ENCODE data around the gene ALDH4A1. TPM values are rescaled to one million over a fixed set of nuclear protein-coding genes. Genes with fewer than 3 reads are reported as not detected.
"Not testable (repeated sequence)": the region's sequence is repeated elsewhere in the genome, so short reads cannot be mapped to it uniquely, and the experiment has no call there.

ALDH4A1 gene
- total RNA-seq, 2 donors from 2014 or later, result 4.4 to 5.7 TPM

GRCh38 chr1:18840145-18840544 is 62.2 kb downstream of the ALDH4A1 start:
- H3K27me3 Mint-ChIP-seq, result peaks cover 14 to 20% of the 10 kb centered on the region in 2 donors
- no peaks in the 10 kb centered on the region for H3K4me1 Mint-ChIP-seq (ENCODE audit: low read depth in 2 of 2)
- H3K9me3 Mint-ChIP-seq, result peaks cover 5% of the 10 kb centered on the region
- ATAC-seq (no peak), DNase-seq (ENCODE audit: low spot score) (no peak)
- peaks cover 6% of the 10 kb centered on the region for H3K36me3 Mint-ChIP-seq
- no peak overlapping the region for H3K4me3 Mint-ChIP-seq
- no peak overlapping the region for H3K27ac Mint-ChIP-seq

- Mint-ChIP-seq H3K9me3 (no peaks in the 10 kb centered on the region), H3K36me3 (no peaks in the 10 kb centered on the region), H3K27me3 (peaks cover 7 to 10% of the 10 kb centered on the region in 2 donors), H3K4me1 (ENCODE audit: low read depth in 2 of 2) (no peaks in the 10 kb centered on the region), H3K27ac (no peak overlapping the region), H3K4me3 (no peak overlapping the region)
- ATAC-seq (no peak), DNase-seq (ENCODE audit: low spot score) (no peak)
Measured at GRCh38 chr1:18836654-18837053, 65.7 kb downstream of the ALDH4A1 start.

GRCh38 chr1:18832319-18832718 is 70.0 kb downstream of the ALDH4A1 start:
- peak; percentile 22 for DNase-seq (ENCODE audit: low spot score)
- not testable (repeated sequence) for H3K27me3 Mint-ChIP-seq; H3K4me1 Mint-ChIP-seq (ENCODE audit: low read depth in 2 of 2); H3K27ac Mint-ChIP-seq; ATAC-seq; H3K36me3 Mint-ChIP-seq; H3K9me3 Mint-ChIP-seq; H3K4me3 Mint-ChIP-seq

DNA sequence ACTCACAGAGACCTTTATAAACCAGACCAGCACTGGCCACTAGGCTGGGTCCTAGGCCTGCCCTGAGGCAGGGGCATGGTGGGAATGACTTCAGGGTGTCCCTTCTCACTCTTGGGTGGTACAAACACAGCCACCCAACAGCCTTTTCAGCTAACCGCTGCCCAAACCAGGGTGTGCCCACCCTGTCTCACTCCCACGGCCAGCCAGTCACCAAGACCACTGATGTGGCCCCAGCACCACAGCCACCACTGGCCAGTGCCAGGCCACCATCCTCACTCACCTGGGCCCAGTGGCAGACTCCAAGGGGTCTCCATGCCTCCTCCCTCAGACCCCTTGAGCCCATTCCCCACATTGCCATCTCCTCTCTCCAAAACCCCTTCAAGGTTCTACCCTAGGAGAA is 70.7 kb downstream of the ALDH4A1 start:
- Mint-ChIP-seq H3K9me3 (peaks cover 3% of the 10 kb centered on the region), H3K4me3 (no peak overlapping the region), H3K4me1 (ENCODE audit: low read depth in 2 of 2) (peaks cover 10% of the 10 kb centered on the region in 2 donors), H3K36me3 (no peaks in the 10 kb centered on the region), H3K27me3 (peaks cover 5 to 10% of the 10 kb centered on the region in 2 donors), H3K27ac (no peak overlapping the region)
- ATAC-seq (no peak), DNase-seq (ENCODE audit: low spot score) (peak; percentile 32)

DNA sequence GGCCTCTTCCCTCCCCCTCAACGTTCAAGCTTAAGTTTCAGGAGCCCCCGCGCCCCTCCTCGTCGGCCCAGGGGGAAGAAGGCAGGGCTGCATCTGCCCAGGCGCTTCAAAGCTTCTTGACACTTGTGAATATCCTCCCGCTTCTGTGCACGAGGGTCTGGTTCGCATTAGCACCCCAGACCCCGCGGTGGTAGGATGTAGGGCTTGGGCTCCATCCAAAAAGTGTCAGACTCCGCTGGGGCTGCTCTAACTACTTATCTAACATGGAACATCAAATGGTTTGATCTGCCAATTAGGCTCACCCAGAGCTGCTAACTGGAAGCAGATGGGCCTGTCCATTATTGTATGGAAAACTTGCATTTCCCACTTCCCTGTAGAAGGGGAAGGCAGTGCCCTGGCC is 71.8 kb downstream of the ALDH4A1 start:
- H3K4me1 Mint-ChIP-seq (ENCODE audit: low read depth in 2 of 2), result peaks cover 16 to 17% of the 10 kb centered on the region in 2 donors
- H3K4me3 Mint-ChIP-seq, result no peak overlapping the region
- H3K27ac Mint-ChIP-seq, result no peak overlapping the region
- no peak for ATAC-seq
- peaks cover 8% of the 10 kb centered on the region for H3K9me3 Mint-ChIP-seq
- H3K36me3 Mint-ChIP-seq, result peaks cover 4% of the 10 kb centered on the region
- peak; percentile 28 for DNase-seq (ENCODE audit: low spot score)
- H3K27me3 Mint-ChIP-seq, result peaks cover 2 to 4% of the 10 kb centered on the region in 2 donors

GRCh38 chr1:18829671-18830070 is 72.7 kb downstream of the ALDH4A1 start:
- H3K4me1 Mint-ChIP-seq (ENCODE audit: low read depth in 2 of 2), result peaks cover 17 to 22% of the 10 kb centered on the region in 2 donors
- DNase-seq (ENCODE audit: low spot score) (peak; percentile 13), ATAC-seq (no peak)
- peaks cover 5% of the 10 kb centered on the region for H3K36me3 Mint-ChIP-seq
- H3K9me3 Mint-ChIP-seq, result peaks cover 12% of the 10 kb centered on the region
- H3K27ac Mint-ChIP-seq, result no peak overlapping the region
- H3K27me3 Mint-ChIP-seq, result no peaks in the 10 kb centered on the region
- no peak overlapping the region for H3K4me3 Mint-ChIP-seq

DNA sequence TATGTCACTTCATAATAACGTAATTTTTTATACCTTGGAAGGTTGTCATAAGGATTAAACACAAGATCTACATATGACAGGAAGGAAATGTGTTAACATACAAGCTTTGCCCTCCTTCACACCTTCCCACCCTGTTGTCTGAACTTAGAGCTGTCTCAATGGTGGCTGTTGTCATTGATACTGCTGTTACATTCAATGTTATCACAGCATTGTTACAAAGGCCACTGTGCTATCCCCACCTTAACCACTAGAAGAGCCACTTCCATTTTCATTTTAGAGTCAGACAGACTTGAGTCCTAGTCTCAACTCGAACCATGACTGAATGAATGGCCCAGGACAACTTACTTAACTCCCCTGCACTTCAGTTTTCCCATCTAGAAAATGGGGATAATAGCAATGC is 74.1 kb downstream of the ALDH4A1 start:
- Mint-ChIP-seq H3K27ac (no peak overlapping the region), H3K9me3 (peaks cover 12% of the 10 kb centered on the region), H3K27me3 (no peaks in the 10 kb centered on the region)

GRCh38 chr1:18823438-18823837 is 78.9 kb downstream of the ALDH4A1 start:
- Mint-ChIP-seq H3K4me1 (ENCODE audit: low read depth in 2 of 2) (peaks cover 21 to 25% of the 10 kb centered on the region in 2 donors), H3K4me3 (no peak overlapping the region), H3K27me3 (peaks cover 14 to 24% of the 10 kb centered on the region in 2 donors), H3K27ac (no peak overlapping the region), H3K36me3 (peaks cover 5% of the 10 kb centered on the region), H3K9me3 (peaks cover 12% of the 10 kb centered on the region)
- DNase-seq (ENCODE audit: low spot score), result no peak
- no peak for ATAC-seq

More for the DNA sequence above, 74.1 kb downstream of the ALDH4A1 start:
- peak; percentile 39 for DNase-seq (ENCODE audit: low spot score)
- H3K4me3 Mint-ChIP-seq, result peak overlapping the region; percentile 16
- H3K4me1 Mint-ChIP-seq (ENCODE audit: low read depth in 2 of 2), result peaks cover 17 to 22% of the 10 kb centered on the region in 2 donors
- H3K36me3 Mint-ChIP-seq, result peaks cover 5% of the 10 kb centered on the region
- ATAC-seq, result peak; percentile 75 to 90

Other genes with a start within 250 kb of the ALDH4A1 start
- gene TAS1R2, start 42.9 kb downstream of the ALDH4A1 start, total RNA-seq, result not detected
- 10 to 100 TPM; 23.5 to 44.2 TPM for gene IFFO2, start 54.1 kb upstream of the ALDH4A1 start, total RNA-seq